ENCODE measurements around the gene SS18L1. TPM values are rescaled to one million over a fixed set of nuclear protein-coding genes. Genes with fewer than 3 reads are reported as not detected.

Gene SS18L1
- total RNA-seq, 4 donors from 2014 or later: 0.51 to 21.7 (median 12.8) TPM

GRCh38 chr20:62211216-62211615, 67.6 kb downstream of the SS18L1 start:
- H3K27ac ChIP-seq: no peak overlapping the region
- TF ChIP-seq POLR2A (IDR thresholded peaks at IDR 0.05): no peak
- TF ChIP-seq, protein P1, sequence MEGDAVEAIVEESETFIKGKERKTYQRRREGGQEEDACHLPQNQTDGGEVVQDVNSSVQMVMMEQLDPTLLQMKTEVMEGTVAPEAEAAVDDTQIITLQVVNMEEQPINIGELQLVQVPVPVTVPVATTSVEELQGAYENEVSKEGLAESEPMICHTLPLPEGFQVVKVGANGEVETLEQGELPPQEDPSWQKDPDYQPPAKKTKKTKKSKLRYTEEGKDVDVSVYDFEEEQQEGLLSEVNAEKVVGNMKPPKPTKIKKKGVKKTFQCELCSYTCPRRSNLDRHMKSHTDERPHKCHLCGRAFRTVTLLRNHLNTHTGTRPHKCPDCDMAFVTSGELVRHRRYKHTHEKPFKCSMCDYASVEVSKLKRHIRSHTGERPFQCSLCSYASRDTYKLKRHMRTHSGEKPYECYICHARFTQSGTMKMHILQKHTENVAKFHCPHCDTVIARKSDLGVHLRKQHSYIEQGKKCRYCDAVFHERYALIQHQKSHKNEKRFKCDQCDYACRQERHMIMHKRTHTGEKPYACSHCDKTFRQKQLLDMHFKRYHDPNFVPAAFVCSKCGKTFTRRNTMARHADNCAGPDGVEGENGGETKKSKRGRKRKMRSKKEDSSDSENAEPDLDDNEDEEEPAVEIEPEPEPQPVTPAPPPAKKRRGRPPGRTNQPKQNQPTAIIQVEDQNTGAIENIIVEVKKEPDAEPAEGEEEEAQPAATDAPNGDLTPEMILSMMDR (IDR thresholded peaks at IDR 0.05): no peak
- no peaks in the 10 kb centered on the region for H3K36me3 ChIP-seq
- intact Hi-C loops (cut with DNase I; ENCODE audit: low total_unique reads): no loop called here
- no peaks in the 10 kb centered on the region for H3K9me3 ChIP-seq
- no peaks in the 10 kb centered on the region for H3K4me1 ChIP-seq
- peaks cover 3 to 16% of the 10 kb centered on the region in 2 donors for H3K27me3 ChIP-seq
- no peak for DNase-seq
- H3K4me3 ChIP-seq: no peak overlapping the region

GRCh38 chr20:62211769-62212288, 68.3 kb downstream of the SS18L1 start:
- Histone ChIP-seq H3K27ac (no peak overlapping the region), H3K27me3 (peaks cover 3 to 17% of the 10 kb centered on the region in 2 donors), H3K4me1 (no peaks in the 10 kb centered on the region), H3K36me3 (no peaks in the 10 kb centered on the region), H3K9me3 (no peaks in the 10 kb centered on the region), H3K4me3 (no peak overlapping the region)
- no peak for TF ChIP-seq POLR2A (IDR thresholded peaks at IDR 0.05)
- TF ChIP-seq, protein P1 (IDR thresholded peaks at IDR 0.05): no peak
- intact Hi-C loops (cut with DNase I; ENCODE audit: low total_unique reads): no loop called here
- DNase-seq: no peak

- Histone ChIP-seq H3K4me1 (no peaks in the 10 kb centered on the region), H3K27me3 (peaks cover 3 to 22% of the 10 kb centered on the region in 2 donors), H3K36me3 (no peaks in the 10 kb centered on the region), H3K4me3 (no peak overlapping the region), H3K9me3 (no peaks in the 10 kb centered on the region), H3K27ac (no peak overlapping the region)
- intact Hi-C loops (cut with DNase I; ENCODE audit: low total_unique reads): no loop called here
- DNase-seq: no peak
- TF ChIP-seq POLR2A (IDR thresholded peaks at IDR 0.05): no peak
- TF ChIP-seq, protein P1 (IDR thresholded peaks at IDR 0.05): no peak
Observed at GRCh38 chr20:62212299-62212698, 68.7 kb downstream of the SS18L1 start.

DNA sequence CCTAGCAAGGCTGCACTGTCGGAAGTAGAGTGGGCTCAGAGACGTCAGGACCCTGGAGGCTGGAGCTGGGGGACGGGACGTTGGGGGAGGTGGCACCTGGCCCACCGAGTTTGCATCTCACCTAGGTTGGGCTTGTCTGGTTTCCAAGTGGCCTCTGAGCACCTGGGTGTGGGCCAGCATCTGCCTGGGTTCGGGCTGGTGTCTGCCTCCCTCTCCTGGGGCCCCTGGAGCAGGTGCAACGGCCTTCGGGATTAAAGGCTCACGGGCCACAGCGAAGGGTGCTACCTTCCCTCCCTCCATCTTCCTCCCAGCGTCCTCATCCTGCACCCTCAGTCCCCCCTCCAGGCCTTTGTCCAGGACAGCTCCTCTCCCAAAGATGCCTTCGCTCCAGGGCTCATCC, 70.5 kb downstream of the SS18L1 start:
- TF ChIP-seq, protein P1 (IDR thresholded peaks at IDR 0.05): no peak
- TF ChIP-seq POLR2A (IDR thresholded peaks at IDR 0.05): no peak
- Histone ChIP-seq H3K27ac (no peak overlapping the region), H3K9me3 (no peaks in the 10 kb centered on the region), H3K27me3 (peaks cover 3 to 35% of the 10 kb centered on the region in 2 donors), H3K4me3 (no peak overlapping the region), H3K36me3 (no peaks in the 10 kb centered on the region), H3K4me1 (no peaks in the 10 kb centered on the region)
- intact Hi-C loops (cut with DNase I; ENCODE audit: low total_unique reads): no loop called here
- DNase-seq: no peak

DNA sequence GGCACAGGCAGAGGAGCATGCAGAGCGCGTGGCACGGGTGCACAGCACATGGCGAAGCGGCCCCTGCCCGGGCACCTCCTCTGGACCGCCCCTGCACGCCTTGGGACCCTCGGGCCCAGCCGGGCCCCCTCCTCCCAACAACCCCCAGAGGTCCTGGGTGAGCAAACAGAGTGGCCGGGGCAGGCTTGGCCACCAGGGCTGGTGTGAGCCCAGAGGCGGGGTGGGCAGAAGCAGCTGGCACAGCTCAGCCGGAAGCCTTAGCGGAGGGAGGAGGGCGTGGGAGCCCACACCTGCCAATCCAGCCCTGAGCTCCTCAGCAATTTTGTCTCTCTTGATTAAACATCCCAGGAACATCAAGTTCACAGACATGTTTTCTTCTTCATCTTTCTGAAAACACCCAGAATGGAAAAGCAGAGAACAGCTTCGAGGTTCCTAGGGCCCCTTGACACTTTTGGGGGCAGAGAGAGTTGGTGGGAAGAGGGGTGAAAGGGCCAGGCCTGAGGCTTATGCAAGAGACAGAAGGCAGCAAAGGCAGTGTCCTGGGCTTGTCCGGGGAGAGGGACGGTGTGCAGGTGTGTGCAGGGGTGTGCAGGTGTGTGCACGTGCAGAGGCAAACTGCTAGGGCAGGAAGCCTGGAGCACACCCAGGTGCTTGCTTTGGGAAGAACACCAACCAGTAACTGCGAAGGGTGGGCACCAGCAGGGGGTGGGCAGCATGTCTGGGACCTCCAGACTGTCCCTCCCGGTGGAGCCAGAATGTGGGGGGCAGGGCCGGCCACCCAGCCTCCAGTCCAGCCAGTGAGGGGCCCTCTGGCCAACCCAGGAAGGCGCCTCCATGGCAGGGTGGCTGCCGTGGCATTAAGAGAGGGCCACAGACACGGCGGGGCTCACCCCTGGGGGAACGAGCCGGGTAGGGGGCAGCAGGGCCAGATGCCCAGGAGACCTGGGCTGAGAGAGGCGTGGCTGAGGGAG, 71.7 kb downstream of the SS18L1 start:
- peaks cover 0 to 7% of the 10 kb centered on the region in 2 donors for H3K4me1 ChIP-seq
- H3K9me3 ChIP-seq: no peaks in the 10 kb centered on the region
- intact Hi-C loops (cut with DNase I; ENCODE audit: low total_unique reads): no loop called here
- DNase-seq: no peak
- no peaks in the 10 kb centered on the region for H3K36me3 ChIP-seq
- TF ChIP-seq, protein P1 (IDR thresholded peaks at IDR 0.05): no peak
- no peak for TF ChIP-seq POLR2A (IDR thresholded peaks at IDR 0.05)
- H3K4me3 ChIP-seq: no peak overlapping the region
- peaks cover 3 to 38% of the 10 kb centered on the region in 2 donors for H3K27me3 ChIP-seq
- H3K27ac ChIP-seq: no peak overlapping the region

All from uterus (tissue), 4 donors.